Lower leg skin (tissue), 3 donors: Measurements from ENCODE around the gene FDXR.

Source experiments
- CTCF ChIP-seq, 3 donors: fragments of 450-650 bp; IDR thresholded peaks; one replicate each; pipeline ENCODE4 v1.5.1; 2016; ENCODE audit warnings: antibody characterized with exemption in 3 of 3, mild to moderate bottlenecking in 3 of 3, moderate library complexity in 2 of 3
- POLR2A ChIP-seq, 2 donors: fragments of 450-650 bp; IDR thresholded peaks; one replicate each; pipeline ENCODE4 v1.6.1; 2016 to 2017; ENCODE audit warnings: antibody characterized with exemption in 2 of 2, mild to moderate bottlenecking in 1 of 2, moderate library complexity in 1 of 2

- TF ChIP-seq POLR2A (IDR thresholded peaks at IDR 0.05) (no peak), CTCF (IDR thresholded peaks at IDR 0.05) (no peak)
These were observed 19.4 kb upstream of the FDXR start for GRCh38 chr17:74892013-74892841.
